ENCODE data around the gene TTC28. TPM values are rescaled to one million over a fixed set of nuclear protein-coding genes. Genes with fewer than 3 reads are reported as not detected.

The TTC28 gene
- total and polyA plus RNA-seq, 7 experiments from 2014 or later = 0.50 to 8.3 (median 4.2) TPM

DNA sequence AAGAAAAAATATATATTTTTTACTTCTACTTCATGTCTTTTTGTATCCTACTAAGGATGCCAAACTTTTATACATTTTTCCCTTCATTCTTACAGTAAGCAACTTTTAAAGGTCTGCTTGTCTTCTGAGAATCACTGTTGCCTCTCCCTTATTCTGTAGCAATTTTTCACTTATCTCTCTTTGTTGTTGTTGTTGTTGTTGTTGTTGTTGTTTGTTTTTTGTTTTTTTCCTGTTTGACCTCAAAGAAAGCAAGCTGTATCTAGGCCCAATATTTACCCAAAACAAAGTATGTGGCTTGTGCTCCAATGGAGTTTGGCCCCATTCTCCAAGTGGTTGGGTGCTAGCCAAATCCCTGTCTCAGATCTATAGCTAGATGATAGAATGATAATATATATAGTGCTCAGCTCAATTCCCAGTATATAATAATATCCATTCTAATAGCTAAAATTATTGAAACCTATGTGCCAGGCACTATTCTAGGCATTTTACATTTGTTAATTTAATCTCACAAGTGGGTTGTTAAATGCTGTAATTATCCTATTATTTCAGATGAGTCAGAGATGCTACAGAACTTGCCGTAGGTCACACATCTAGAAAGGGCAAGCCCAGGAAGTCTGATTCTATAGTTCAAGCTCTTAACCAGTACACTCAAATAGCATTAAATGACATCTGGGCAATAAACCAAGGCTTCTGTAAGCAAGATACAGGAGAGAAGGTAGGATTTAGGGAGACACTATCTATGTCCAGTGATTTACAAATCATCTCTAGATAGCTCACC, 555.5 kb downstream of the TTC28 start:
- Histone ChIP-seq H3K27me3 (ENCODE audit: control insufficient read depth in 2 of 2, insufficient read depth in 2 of 2, low read length in 2 of 2) (peaks cover 0 to 2% of the 10 kb centered on the region in 2 donors), H3K4me3 (ENCODE audit: low read length) (no peak overlapping the region), H3K4me1 (ENCODE audit: control insufficient read depth in 2 of 2, insufficient read depth in 2 of 2, low read length in 2 of 2) (no peaks in the 10 kb centered on the region), H3K36me3 (ENCODE audit: control insufficient read depth in 2 of 3, insufficient read depth in 3 of 3, low read length in 3 of 3) (no peaks in the 10 kb centered on the region), H3K9me3 (ENCODE audit: control insufficient read depth in 2 of 3, low read length in 3 of 3) (no peaks in the 10 kb centered on the region), H3K27ac (ENCODE audit: low read depth, low read length) (no peak overlapping the region)
- H3K36me3 Mint-ChIP-seq = peaks cover 0 to 4% (median 0%) of the 10 kb centered on the region in 5 donors
- H3K27ac Mint-ChIP-seq = no peak overlapping the region
- intact Hi-C loops (cut with micrococcal nuclease) = no loop called here
- CTCF ChIA-PET = no interaction called here
- H3K27me3 Mint-ChIP-seq = peaks cover 0 to 4% (median 4%) of the 10 kb centered on the region in 5 donors
- DNase-seq (no peak), ATAC-seq (no peak)
- H3K4me1 Mint-ChIP-seq = peaks cover 0 to 2% (median 0%) of the 10 kb centered on the region in 7 donors
- POLR2A ChIA-PET = no interaction called here
- peaks cover 0 to 2% (median 0%) of the 10 kb centered on the region in 11 donors for H3K9me3 Mint-ChIP-seq
- H3K4me3 Mint-ChIP-seq = no peak overlapping the region

- ATAC-seq = no peak
- H3K27ac Mint-ChIP-seq = peak overlapping the region in 1 of 9 donors; percentile 62
- Histone ChIP-seq H3K27ac (ENCODE audit: low read depth, low read length) (no peak overlapping the region), H3K4me1 (ENCODE audit: control insufficient read depth in 2 of 2, insufficient read depth in 2 of 2, low read length in 2 of 2) (no peaks in the 10 kb centered on the region), H3K4me3 (ENCODE audit: low read length) (no peak overlapping the region), H3K27me3 (ENCODE audit: control insufficient read depth in 2 of 2, insufficient read depth in 2 of 2, low read length in 2 of 2) (no peaks in the 10 kb centered on the region), H3K9me3 (ENCODE audit: control insufficient read depth in 2 of 3, low read length in 3 of 3) (no peaks in the 10 kb centered on the region), H3K36me3 (ENCODE audit: control insufficient read depth in 2 of 3, insufficient read depth in 3 of 3, low read length in 3 of 3) (no peaks in the 10 kb centered on the region)
- no peak overlapping the region for H3K4me3 Mint-ChIP-seq
- no peak for DNase-seq
- H3K9me3 Mint-ChIP-seq = peaks cover 0 to 2% (median 0%) of the 10 kb centered on the region in 11 donors
- POLR2A ChIA-PET = no interaction called here
- CTCF ChIA-PET = no interaction called here
- intact Hi-C loops (cut with micrococcal nuclease) = no loop called here
- peaks cover 0 to 4% (median 0%) of the 10 kb centered on the region in 5 donors for H3K36me3 Mint-ChIP-seq
- peaks cover 0 to 2% (median 0%) of the 10 kb centered on the region in 7 donors for H3K4me1 Mint-ChIP-seq
- peaks cover 0 to 7% (median 0%) of the 10 kb centered on the region in 5 donors for H3K27me3 Mint-ChIP-seq
These were observed 558.7 kb downstream of the TTC28 start for GRCh38 chr22:28120691-28121592.

DNA sequence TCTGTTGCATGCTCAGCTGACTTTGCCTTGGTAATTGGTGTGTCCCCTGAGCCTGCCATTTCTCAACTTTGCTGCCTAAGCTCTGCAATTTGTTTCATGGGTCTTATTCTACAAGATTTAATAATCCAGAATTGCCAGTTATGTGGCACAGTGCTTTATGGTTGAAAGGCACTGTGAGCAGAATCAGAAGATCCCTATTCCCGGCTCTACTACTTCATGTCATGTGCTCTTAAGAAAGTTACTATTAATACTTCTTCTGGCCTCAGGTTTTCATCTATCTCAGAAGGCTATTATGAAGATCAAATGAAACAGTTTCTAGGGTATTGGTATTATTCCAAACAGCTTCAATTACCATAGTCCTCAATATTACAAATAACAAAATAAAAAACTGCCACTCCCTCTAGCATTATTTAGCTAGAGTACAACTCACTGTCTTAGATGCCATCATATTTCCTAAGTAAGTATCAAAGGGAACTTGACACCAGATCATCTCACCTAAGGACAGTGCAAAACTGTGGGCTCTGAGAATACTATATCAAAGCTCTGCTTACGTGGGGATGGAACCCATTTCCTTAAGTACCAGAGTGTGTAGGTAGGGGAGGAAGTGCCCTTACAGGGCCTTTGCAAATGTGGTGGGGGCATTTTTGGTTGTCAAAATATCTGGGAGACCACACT, 560.5 kb downstream of the TTC28 start:
- Mint-ChIP-seq H3K27ac (no peak overlapping the region), H3K9me3 (peaks cover 0 to 2% (median 0%) of the 10 kb centered on the region in 11 donors), H3K36me3 (peaks cover 0 to 3% (median 0%) of the 10 kb centered on the region in 5 donors), H3K27me3 (peaks cover 0 to 6% (median 0%) of the 10 kb centered on the region in 5 donors), H3K4me3 (no peak overlapping the region), H3K4me1 (peaks cover 0 to 3% (median 0%) of the 10 kb centered on the region in 7 donors)
- H3K4me1 ChIP-seq (ENCODE audit: control insufficient read depth in 2 of 2, insufficient read depth in 2 of 2, low read length in 2 of 2) = no peaks in the 10 kb centered on the region
- H3K36me3 ChIP-seq (ENCODE audit: control insufficient read depth in 2 of 3, insufficient read depth in 3 of 3, low read length in 3 of 3) = no peaks in the 10 kb centered on the region
- intact Hi-C loops (cut with micrococcal nuclease) = no loop called here
- no peak for DNase-seq
- ChIA-PET CTCF (interaction anchor here (0.7 kb wide), 1 partner anchor 33 kb away, joined by 3 read pairs; no protein-coding TSS in a partner anchor), POLR2A (no interaction called here)
- ATAC-seq = no peak
- no peak overlapping the region for H3K27ac ChIP-seq (ENCODE audit: low read depth, low read length)
- H3K27me3 ChIP-seq (ENCODE audit: control insufficient read depth in 2 of 2, insufficient read depth in 2 of 2, low read length in 2 of 2) = no peaks in the 10 kb centered on the region
- no peak overlapping the region for H3K4me3 ChIP-seq (ENCODE audit: low read length)
- no peaks in the 10 kb centered on the region for H3K9me3 ChIP-seq (ENCODE audit: control insufficient read depth in 2 of 3, low read length in 3 of 3)

DNA sequence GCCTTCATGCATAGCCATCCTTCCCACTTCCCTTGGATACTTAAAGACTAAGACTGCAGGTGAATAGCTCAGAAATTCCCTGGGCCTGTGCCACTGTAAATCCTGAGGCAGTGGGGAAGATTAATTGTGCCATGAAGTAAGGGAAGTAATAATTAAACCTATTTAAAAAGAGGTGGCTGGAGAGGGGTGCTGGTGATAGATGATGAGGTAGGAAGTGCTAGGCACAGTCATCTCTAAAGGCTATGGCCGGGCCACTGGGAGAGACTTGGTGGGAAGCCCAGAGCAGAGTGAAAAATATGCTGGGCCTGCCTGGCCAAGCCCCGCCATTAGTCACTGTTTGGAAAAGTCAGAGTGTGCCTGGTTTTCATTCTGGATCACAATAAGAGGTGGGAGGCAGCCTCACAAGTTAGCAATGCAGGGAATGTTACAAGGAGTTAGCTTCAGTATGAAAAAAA, 563.4 kb downstream of the TTC28 start:
- Mint-ChIP-seq H3K9me3 (no peaks in the 10 kb centered on the region), H3K4me1 (peaks cover 0 to 5% (median 0%) of the 10 kb centered on the region in 7 donors), H3K4me3 (no peak overlapping the region), H3K27ac (no peak overlapping the region), H3K27me3 (peaks cover 0 to 3% (median 0%) of the 10 kb centered on the region in 5 donors), H3K36me3 (peaks cover 0 to 3% (median 0%) of the 10 kb centered on the region in 5 donors)
- no peaks in the 10 kb centered on the region for H3K4me1 ChIP-seq (ENCODE audit: control insufficient read depth in 2 of 2, insufficient read depth in 2 of 2, low read length in 2 of 2)
- ChIA-PET POLR2A (no interaction called here), CTCF (no interaction called here)
- ATAC-seq (no peak), DNase-seq (no peak)
- no peak overlapping the region for H3K27ac ChIP-seq (ENCODE audit: low read depth, low read length)
- no peaks in the 10 kb centered on the region for H3K27me3 ChIP-seq (ENCODE audit: control insufficient read depth in 2 of 2, insufficient read depth in 2 of 2, low read length in 2 of 2)
- H3K9me3 ChIP-seq (ENCODE audit: control insufficient read depth in 2 of 3, low read length in 3 of 3) = no peaks in the 10 kb centered on the region
- H3K36me3 ChIP-seq (ENCODE audit: control insufficient read depth in 2 of 3, insufficient read depth in 3 of 3, low read length in 3 of 3) = no peaks in the 10 kb centered on the region
- no peak overlapping the region for H3K4me3 ChIP-seq (ENCODE audit: low read length)
- intact Hi-C loops (cut with micrococcal nuclease) = no loop called here

DNA sequence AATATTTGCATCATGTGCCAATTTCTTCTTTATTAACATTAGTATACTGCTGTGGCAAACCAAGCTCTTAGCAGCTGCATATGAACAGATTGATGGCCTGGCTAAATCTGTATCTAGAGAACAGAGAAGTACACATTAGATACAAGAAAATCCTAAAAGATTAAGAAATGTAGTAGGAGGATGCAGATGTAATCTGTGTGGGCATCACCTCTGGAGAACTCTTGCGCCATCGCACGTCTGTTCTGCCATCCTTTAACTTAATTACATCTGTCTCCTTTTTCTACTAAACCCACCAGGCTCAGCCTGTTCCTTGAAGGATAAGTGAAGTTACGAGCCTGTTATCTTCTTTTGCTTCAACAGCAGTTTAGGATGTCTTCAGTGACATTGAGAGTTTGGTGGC, 564.2 kb downstream of the TTC28 start:
- ATAC-seq (no peak), DNase-seq (no peak)
- Mint-ChIP-seq H3K27ac (no peak overlapping the region), H3K4me1 (peaks cover 0 to 4% (median 0%) of the 10 kb centered on the region in 7 donors), H3K9me3 (no peaks in the 10 kb centered on the region), H3K4me3 (no peak overlapping the region), H3K27me3 (peaks cover 0 to 3% (median 0%) of the 10 kb centered on the region in 5 donors), H3K36me3 (peaks cover 0 to 3% (median 0%) of the 10 kb centered on the region in 5 donors)
- intact Hi-C loops (cut with micrococcal nuclease) = no loop called here
- ChIA-PET POLR2A (no interaction called here), CTCF (no interaction called here)
- H3K27ac ChIP-seq (ENCODE audit: low read depth, low read length) = no peak overlapping the region
- H3K9me3 ChIP-seq (ENCODE audit: control insufficient read depth in 2 of 3, low read length in 3 of 3) = no peaks in the 10 kb centered on the region
- no peaks in the 10 kb centered on the region for H3K27me3 ChIP-seq (ENCODE audit: control insufficient read depth in 2 of 2, insufficient read depth in 2 of 2, low read length in 2 of 2)
- no peak overlapping the region for H3K4me3 ChIP-seq (ENCODE audit: low read length)
- H3K36me3 ChIP-seq (ENCODE audit: control insufficient read depth in 2 of 3, insufficient read depth in 3 of 3, low read length in 3 of 3) = no peaks in the 10 kb centered on the region
- H3K4me1 ChIP-seq (ENCODE audit: control insufficient read depth in 2 of 2, insufficient read depth in 2 of 2, low read length in 2 of 2) = no peaks in the 10 kb centered on the region

GRCh38 chr22:28112548-28113043, 567.0 kb downstream of the TTC28 start:
- H3K36me3 Mint-ChIP-seq = peaks cover 0 to 6% (median 0%) of the 10 kb centered on the region in 5 donors
- ChIA-PET CTCF (no interaction called here), POLR2A (no interaction called here)
- H3K36me3 ChIP-seq (ENCODE audit: control insufficient read depth in 2 of 3, insufficient read depth in 3 of 3, low read length in 3 of 3) = no peaks in the 10 kb centered on the region
- no peak overlapping the region for H3K4me3 Mint-ChIP-seq
- H3K27me3 ChIP-seq (ENCODE audit: control insufficient read depth in 2 of 2, insufficient read depth in 2 of 2, low read length in 2 of 2) = no peaks in the 10 kb centered on the region
- H3K9me3 Mint-ChIP-seq = no peaks in the 10 kb centered on the region
- H3K4me1 ChIP-seq (ENCODE audit: control insufficient read depth in 2 of 2, insufficient read depth in 2 of 2, low read length in 2 of 2) = no peaks in the 10 kb centered on the region
- no peaks in the 10 kb centered on the region for H3K9me3 ChIP-seq (ENCODE audit: control insufficient read depth in 2 of 3, low read length in 3 of 3)
- H3K4me1 Mint-ChIP-seq = peaks cover 0 to 3% (median 0%) of the 10 kb centered on the region in 7 donors
- peaks cover 0 to 3% (median 0%) of the 10 kb centered on the region in 5 donors for H3K27me3 Mint-ChIP-seq
- intact Hi-C loops (cut with micrococcal nuclease) = no loop called here
- H3K27ac ChIP-seq (ENCODE audit: low read depth, low read length) = no peak overlapping the region
- H3K4me3 ChIP-seq (ENCODE audit: low read length) = no peak overlapping the region
- ATAC-seq (no peak), DNase-seq (no peak)
- no peak overlapping the region for H3K27ac Mint-ChIP-seq
